Stomach (tissue), 4 donors: ENCODE measurements around the gene CBX3.

ENCODE experiments used
- POLR2A ChIP-seq, 4 donors: fragments of 450-650 bp; IDR thresholded peaks; one replicate each; pipeline ENCODE4 v1.6.1; 2016; ENCODE audit warnings: antibody characterized with exemption in 4 of 4, control low read depth in 2 of 4, mild to moderate bottlenecking in 1 of 4, moderate library complexity in 1 of 4
- POLR2AphosphoS5 ChIP-seq, 3 donors: sonication (generic); formaldehyde crosslinking; IDR thresholded peaks; one replicate each; pipeline ENCODE4 v1.6.1; 2016; ENCODE audit warnings: antibody characterized with exemption in 3 of 3

GRCh38 chr7:26179826-26180497 is 21.6 kb upstream of the CBX3 start:
- TF ChIP-seq POLR2A (IDR thresholded peaks at IDR 0.05) (no peak), POLR2AphosphoS5 (IDR thresholded peaks at IDR 0.05) (no peak)
